ENCODE measurements around the gene CAMK2N1.

The CAMK2N1 gene

GRCh38 chr1:20492751-20493150, 6.7 kb upstream of the CAMK2N1 start:
- TF ChIP-seq Cebpa-rat (IDR thresholded peaks at IDR 0.05) = no peak

DNA sequence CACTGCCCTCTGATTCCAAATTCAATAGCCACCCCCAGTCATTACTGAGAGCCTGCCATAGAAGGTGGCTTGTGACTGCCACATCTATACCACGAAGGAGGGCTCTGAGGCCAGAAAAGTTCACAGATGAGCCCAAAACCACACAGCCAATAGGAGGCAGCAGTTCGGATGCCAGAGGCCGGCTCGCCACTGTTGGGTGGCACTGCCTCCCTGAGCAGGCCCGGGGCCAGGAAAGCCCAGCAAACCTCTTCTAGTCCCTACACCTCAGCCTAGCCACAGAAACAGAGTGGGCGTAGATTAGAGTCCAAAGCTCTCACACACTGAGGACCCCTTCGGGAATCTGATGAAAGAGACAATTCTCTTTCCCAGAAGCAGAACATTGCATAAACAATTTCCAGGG, 5.9 kb upstream of the CAMK2N1 start:
- no peak overlapping the region for H3K4me2 ChIP-seq

More at GRCh38 chr1:20492751-20493150, 6.7 kb upstream of the CAMK2N1 start:
- peaks cover 0 to 8% (median under 1%) of the 10 kb centered on the region in 11 experiments; a peak in 6 of 22 replicates for H3K36me3 ChIP-seq
- H3K9ac ChIP-seq = no peak overlapping the region
- H3K27me3 ChIP-seq = peaks cover 15 to 29% (median 24%) of the 10 kb centered on the region in 11 experiments
- H3K9me3 ChIP-seq (replicated peaks in 1 of 11) = no peaks in the 10 kb centered on the region
- peaks cover 0 to 15% (median 2%) of the 10 kb centered on the region in 11 experiments; a peak in 10 of 22 replicates for H4K20me1 ChIP-seq
- no peak overlapping the region for H3K27ac ChIP-seq
- no peak overlapping the region for H3K4me3 ChIP-seq
- peaks cover 19 to 37% (median 22%) of the 10 kb centered on the region in 10 experiments for H3K4me1 ChIP-seq
- H3K4me2 ChIP-seq = peak overlapping the region in 8 of 11 experiments; percentile 63 to 83 (median 78); a peak in 13 of 22 replicates

DNA sequence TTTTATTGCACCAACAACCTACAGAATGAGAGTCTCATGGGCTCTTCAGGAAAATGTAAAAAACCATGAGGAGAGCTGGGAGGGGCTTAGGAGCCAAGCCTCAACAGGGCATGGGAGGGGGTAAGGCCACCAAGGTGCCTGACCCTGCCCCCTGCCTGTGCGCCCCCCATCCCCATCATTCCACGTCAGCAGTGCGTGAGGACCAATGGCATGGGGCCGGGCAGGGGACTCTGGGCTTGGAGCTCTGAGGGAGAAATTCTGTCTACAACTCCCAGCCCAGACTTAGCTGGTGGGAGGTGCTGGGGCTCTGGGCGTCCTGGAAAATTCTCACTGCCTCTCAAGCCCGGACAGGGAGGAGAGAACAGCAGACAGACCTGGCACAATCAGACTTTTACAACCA, 5.2 kb upstream of the CAMK2N1 start:
- H3K27ac ChIP-seq = no peak overlapping the region
- no peak overlapping the region for H3K9ac ChIP-seq
- peaks cover 25 to 34% (median 30%) of the 10 kb centered on the region in 10 experiments for H3K4me1 ChIP-seq
- H3K36me3 ChIP-seq = no peaks in the 10 kb centered on the region
- H4K20me1 ChIP-seq = peaks cover 0 to 13% (median 0%) of the 10 kb centered on the region in 11 experiments; a peak in 5 of 22 replicates
- peaks cover 30 to 45% (median 39%) of the 10 kb centered on the region in 11 experiments for H3K27me3 ChIP-seq
- H3K4me3 ChIP-seq = no peak overlapping the region
- no peak for TF ChIP-seq Cebpa-rat (IDR thresholded peaks at IDR 0.05)
- no peaks in the 10 kb centered on the region for H3K9me3 ChIP-seq (replicated peaks in 1 of 11)
- no peak overlapping the region for H3K4me2 ChIP-seq

More for the DNA sequence above, 5.9 kb upstream of the CAMK2N1 start:
- H3K4me3 ChIP-seq = no peak overlapping the region
- H3K27me3 ChIP-seq = peaks cover 23 to 38% (median 33%) of the 10 kb centered on the region in 11 experiments
- no peak for TF ChIP-seq Cebpa-rat (IDR thresholded peaks at IDR 0.05)
- H3K4me1 ChIP-seq = peaks cover 19 to 29% (median 24%) of the 10 kb centered on the region in 10 experiments
- H3K9me3 ChIP-seq (replicated peaks in 1 of 11) = no peaks in the 10 kb centered on the region
- peaks cover 0 to 13% (median 0%) of the 10 kb centered on the region in 11 experiments; a peak in 6 of 22 replicates for H4K20me1 ChIP-seq
- H3K27ac ChIP-seq = no peak overlapping the region
- H3K36me3 ChIP-seq = no peaks in the 10 kb centered on the region
- H3K9ac ChIP-seq = no peak overlapping the region

DNA sequence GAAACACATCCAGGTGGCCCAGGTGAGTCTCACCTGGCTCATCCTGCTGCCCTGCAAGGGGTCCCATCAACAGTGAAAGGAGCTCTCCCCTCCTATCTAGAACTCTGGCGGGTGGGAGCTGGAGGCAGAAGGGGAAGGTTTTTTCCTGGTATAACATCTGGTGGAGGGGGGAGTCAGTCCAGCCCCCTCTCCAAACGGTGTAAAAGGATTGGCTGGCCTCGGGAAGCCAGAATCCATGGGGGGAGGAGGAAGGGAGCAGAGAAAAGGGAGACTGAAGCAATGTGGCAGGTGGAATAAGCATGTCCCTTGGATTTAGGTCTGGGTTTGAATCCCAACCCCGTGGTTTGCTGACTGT, 1.2 kb upstream of the CAMK2N1 start:
- no peak overlapping the region for H3K9ac ChIP-seq
- no peak overlapping the region for H3K27ac ChIP-seq
- peaks cover 0 to 36% (median 22%) of the 10 kb centered on the region in 11 experiments; a peak in 19 of 22 replicates for H4K20me1 ChIP-seq
- TF ChIP-seq Cebpa-rat (IDR thresholded peaks at IDR 0.05) = no peak
- H3K4me1 ChIP-seq = peaks cover 19 to 26% (median 23%) of the 10 kb centered on the region in 10 experiments; a peak in 19 of 20 replicates
- H3K4me3 ChIP-seq = peak overlapping the region in 9 of 10 experiments; percentile 60 to 75 (median 67); a peak in 11 of 20 replicates
- H3K36me3 ChIP-seq = no peaks in the 10 kb centered on the region
- peak overlapping the region in 9 of 11 experiments; percentile 92 to 99 (median 96); a peak in 12 of 22 replicates for H3K4me2 ChIP-seq
- H3K9me3 ChIP-seq (replicated peaks in 1 of 11) = no peaks in the 10 kb centered on the region
- peaks cover 69 to 85% (median 79%) of the 10 kb centered on the region in 11 experiments for H3K27me3 ChIP-seq

- no peak for TF ChIP-seq Cebpa-rat (IDR thresholded peaks at IDR 0.05)
- peak overlapping the region; percentile 55 to 80 (median 69) for H3K9ac ChIP-seq
- peaks cover 19 to 26% (median 23%) of the 10 kb centered on the region in 10 experiments; a peak in 19 of 20 replicates for H3K4me1 ChIP-seq
- H3K4me2 ChIP-seq = peak overlapping the region; percentile 92 to 99 (median 97)
- peaks cover 74 to 90% (median 85%) of the 10 kb centered on the region in 11 experiments for H3K27me3 ChIP-seq
- no peaks in the 10 kb centered on the region for H3K9me3 ChIP-seq (replicated peaks in 1 of 11)
- H4K20me1 ChIP-seq = peaks cover 0 to 40% (median 22%) of the 10 kb centered on the region in 11 experiments; a peak in 19 of 22 replicates
- no peaks in the 10 kb centered on the region for H3K36me3 ChIP-seq
- peak overlapping the region; percentile 60 to 75 (median 66) for H3K4me3 ChIP-seq
- peak overlapping the region in 9 of 11 experiments; percentile 18 to 56 (median 40); a peak in 10 of 22 replicates for H3K27ac ChIP-seq
Observed at GRCh38 chr1:20486457-20487235, 636 bp upstream of the CAMK2N1 start.

- Histone ChIP-seq H3K4me1 (peaks cover 19 to 26% (median 23%) of the 10 kb centered on the region in 10 experiments; a peak in 19 of 20 replicates), H3K9ac (peak overlapping the region in 6 of 11 experiments; percentile 11 to 47 (median 28); a peak in 3 of 22 replicates), H3K27ac (no peak overlapping the region), H3K36me3 (no peaks in the 10 kb centered on the region), H4K20me1 (peaks cover 0 to 52% (median 22%) of the 10 kb centered on the region in 11 experiments; a peak in 19 of 22 replicates), H3K27me3 (peaks cover 93 to 100% (median 100%) of the 10 kb centered on the region in 11 experiments), H3K9me3 (replicated peaks in 1 of 11) (no peaks in the 10 kb centered on the region), H3K4me3 (peak overlapping the region; percentile 60 to 75 (median 66)), H3K4me2 (peak overlapping the region; percentile 92 to 99 (median 97))
- no peak for TF ChIP-seq Cebpa-rat (IDR thresholded peaks at IDR 0.05)
Observed at GRCh38 chr1:20484519-20485462, 1.2 kb downstream of the CAMK2N1 start.

DNA sequence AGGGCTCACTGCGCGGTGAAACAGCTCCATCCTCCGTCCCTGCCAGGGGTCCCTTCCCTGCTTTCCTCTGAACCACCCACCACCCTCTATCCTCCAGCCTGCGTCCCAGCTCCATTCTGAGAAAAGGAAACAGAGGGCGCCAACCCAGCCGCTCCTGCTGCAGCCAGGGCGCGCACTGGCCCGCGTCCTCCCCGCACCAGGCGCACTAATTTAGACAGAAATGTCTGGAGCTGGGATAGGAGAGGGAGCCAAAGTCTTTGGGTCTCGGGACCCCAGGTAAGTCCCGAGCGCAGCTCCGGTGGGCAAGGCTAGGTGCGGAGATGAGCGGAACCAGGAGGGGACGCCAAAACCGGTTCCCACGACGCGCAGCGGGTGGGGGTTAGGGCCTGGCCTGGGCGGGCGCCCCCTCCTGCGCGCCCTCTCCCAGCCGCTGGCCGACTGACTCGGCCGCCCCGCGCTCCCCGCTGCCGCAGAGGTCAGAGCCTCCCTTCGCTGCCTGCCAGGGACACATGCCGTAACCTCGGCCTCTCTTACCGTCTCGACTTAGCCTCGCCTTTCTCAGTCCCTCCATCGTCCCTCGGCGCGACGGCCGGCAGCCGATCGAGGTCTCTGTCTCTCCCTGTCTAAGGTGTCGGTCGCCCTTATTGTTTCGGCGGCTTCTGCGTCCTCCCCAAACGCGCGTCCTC, 2.0 kb downstream of the CAMK2N1 start:
- H3K9me3 ChIP-seq (replicated peaks in 1 of 11) = no peaks in the 10 kb centered on the region
- H4K20me1 ChIP-seq = peaks cover 0 to 52% (median 22%) of the 10 kb centered on the region in 11 experiments; a peak in 19 of 22 replicates
- H3K27me3 ChIP-seq = peaks cover 87 to 100% (median 95%) of the 10 kb centered on the region in 11 experiments
- no peak overlapping the region for H3K27ac ChIP-seq
- TF ChIP-seq Cebpa-rat (IDR thresholded peaks at IDR 0.05) = no peak
- H3K4me3 ChIP-seq = peak overlapping the region in 7 of 10 experiments; percentile 7 to 75 (median 65); a peak in 5 of 20 replicates
- no peaks in the 10 kb centered on the region for H3K36me3 ChIP-seq
- no peak overlapping the region for H3K9ac ChIP-seq
- H3K4me2 ChIP-seq = peak overlapping the region; percentile 92 to 99 (median 97); a peak in 19 of 22 replicates
- H3K4me1 ChIP-seq = peaks cover 19 to 26% (median 23%) of the 10 kb centered on the region in 10 experiments; a peak in 19 of 20 replicates
